ENCODE results near the gene KNSTRN. TPM values are rescaled to one million over a fixed set of nuclear protein-coding genes. Genes with fewer than 3 reads are reported as not detected.

The KNSTRN gene
- total and polyA plus RNA-seq, 2 of the 13 experiments (the other 11 are each of a cell fraction or from before 2014, with no cell fraction given): 20.3 to 62.3 TPM

- TF ChIP-seq, protein P1, sequence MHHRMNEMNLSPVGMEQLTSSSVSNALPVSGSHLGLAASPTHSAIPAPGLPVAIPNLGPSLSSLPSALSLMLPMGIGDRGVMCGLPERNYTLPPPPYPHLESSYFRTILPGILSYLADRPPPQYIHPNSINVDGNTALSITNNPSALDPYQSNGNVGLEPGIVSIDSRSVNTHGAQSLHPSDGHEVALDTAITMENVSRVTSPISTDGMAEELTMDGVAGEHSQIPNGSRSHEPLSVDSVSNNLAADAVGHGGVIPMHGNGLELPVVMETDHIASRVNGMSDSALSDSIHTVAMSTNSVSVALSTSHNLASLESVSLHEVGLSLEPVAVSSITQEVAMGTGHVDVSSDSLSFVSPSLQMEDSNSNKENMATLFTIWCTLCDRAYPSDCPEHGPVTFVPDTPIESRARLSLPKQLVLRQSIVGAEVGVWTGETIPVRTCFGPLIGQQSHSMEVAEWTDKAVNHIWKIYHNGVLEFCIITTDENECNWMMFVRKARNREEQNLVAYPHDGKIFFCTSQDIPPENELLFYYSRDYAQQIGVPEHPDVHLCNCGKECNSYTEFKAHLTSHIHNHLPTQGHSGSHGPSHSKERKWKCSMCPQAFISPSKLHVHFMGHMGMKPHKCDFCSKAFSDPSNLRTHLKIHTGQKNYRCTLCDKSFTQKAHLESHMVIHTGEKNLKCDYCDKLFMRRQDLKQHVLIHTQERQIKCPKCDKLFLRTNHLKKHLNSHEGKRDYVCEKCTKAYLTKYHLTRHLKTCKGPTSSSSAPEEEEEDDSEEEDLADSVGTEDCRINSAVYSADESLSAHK (CRISPR knock-in tag; IDR thresholded peaks at IDR 0.05; ENCODE audit: borderline replicate concordance): peak; percentile 86; the same call in 1 of the 2 replicates
- TF ChIP-seq SKIL (CRISPR knock-in tag; IDR thresholded peaks at IDR 0.05; ENCODE audit: borderline replicate concordance) (peak; percentile 65; the same call in 1 of the 2 replicates), TEAD2 (CRISPR knock-in tag; IDR thresholded peaks at IDR 0.05) (peak; percentile 99), REXO4 (CRISPR knock-in tag; IDR thresholded peaks at IDR 0.05; ENCODE audit: borderline replicate concordance) (peak; percentile 97), ZSCAN20 (CRISPR knock-in tag; IDR thresholded peaks at IDR 0.05; ENCODE audit: borderline replicate concordance) (peak; percentile 97), CAMTA2 (CRISPR knock-in tag; IDR thresholded peaks at IDR 0.05; ENCODE audit: borderline replicate concordance) (no peak), ZNF549 (CRISPR knock-in tag; IDR thresholded peaks at IDR 0.05) (peak; percentile 61; the same call in 1 of the 2 replicates), NFATC3 (CRISPR knock-in tag; IDR thresholded peaks at IDR 0.05) (peak; percentile 89; the same call in 1 of the 2 replicates), MAFK (conservative IDR thresholded peaks at IDR 0.05 in 1 of 2, IDR thresholded peaks at IDR 0.05 in 1 of 2; ENCODE audit: low read length in 2 of 2) (no peak), PAWR (CRISPR knock-in tag; IDR thresholded peaks at IDR 0.05; ENCODE audit: borderline replicate concordance) (no peak), NRL (CRISPR knock-in tag; IDR thresholded peaks at IDR 0.05; ENCODE audit: borderline replicate concordance) (peak; percentile 95), ZNF776 (CRISPR knock-in tag; IDR thresholded peaks at IDR 0.05) (peak; percentile 99), ATF2 (CRISPR knock-in tag; IDR thresholded peaks at IDR 0.05) (peak; percentile 61; the same call in 1 of the 2 replicates)
- TF ChIP-seq, protein P2, sequence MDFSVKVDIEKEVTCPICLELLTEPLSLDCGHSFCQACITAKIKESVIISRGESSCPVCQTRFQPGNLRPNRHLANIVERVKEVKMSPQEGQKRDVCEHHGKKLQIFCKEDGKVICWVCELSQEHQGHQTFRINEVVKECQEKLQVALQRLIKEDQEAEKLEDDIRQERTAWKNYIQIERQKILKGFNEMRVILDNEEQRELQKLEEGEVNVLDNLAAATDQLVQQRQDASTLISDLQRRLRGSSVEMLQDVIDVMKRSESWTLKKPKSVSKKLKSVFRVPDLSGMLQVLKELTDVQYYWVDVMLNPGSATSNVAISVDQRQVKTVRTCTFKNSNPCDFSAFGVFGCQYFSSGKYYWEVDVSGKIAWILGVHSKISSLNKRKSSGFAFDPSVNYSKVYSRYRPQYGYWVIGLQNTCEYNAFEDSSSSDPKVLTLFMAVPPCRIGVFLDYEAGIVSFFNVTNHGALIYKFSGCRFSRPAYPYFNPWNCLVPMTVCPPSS (IDR thresholded peaks at IDR 0.05): no peak
- TF ChIP-seq, protein P3, sequence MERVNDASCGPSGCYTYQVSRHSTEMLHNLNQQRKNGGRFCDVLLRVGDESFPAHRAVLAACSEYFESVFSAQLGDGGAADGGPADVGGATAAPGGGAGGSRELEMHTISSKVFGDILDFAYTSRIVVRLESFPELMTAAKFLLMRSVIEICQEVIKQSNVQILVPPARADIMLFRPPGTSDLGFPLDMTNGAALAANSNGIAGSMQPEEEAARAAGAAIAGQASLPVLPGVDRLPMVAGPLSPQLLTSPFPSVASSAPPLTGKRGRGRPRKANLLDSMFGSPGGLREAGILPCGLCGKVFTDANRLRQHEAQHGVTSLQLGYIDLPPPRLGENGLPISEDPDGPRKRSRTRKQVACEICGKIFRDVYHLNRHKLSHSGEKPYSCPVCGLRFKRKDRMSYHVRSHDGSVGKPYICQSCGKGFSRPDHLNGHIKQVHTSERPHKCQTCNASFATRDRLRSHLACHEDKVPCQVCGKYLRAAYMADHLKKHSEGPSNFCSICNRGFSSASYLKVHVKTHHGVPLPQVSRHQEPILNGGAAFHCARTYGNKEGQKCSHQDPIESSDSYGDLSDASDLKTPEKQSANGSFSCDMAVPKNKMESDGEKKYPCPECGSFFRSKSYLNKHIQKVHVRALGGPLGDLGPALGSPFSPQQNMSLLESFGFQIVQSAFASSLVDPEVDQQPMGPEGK (CRISPR knock-in tag; IDR thresholded peaks at IDR 0.05): peak; percentile 77
These were observed 14.6 kb upstream of the KNSTRN start (continued) for GRCh38 chr15:40367686-40368611.
